K562 (cell line): Measurements from ENCODE around the gene PSPC1. TPM values are rescaled to one million over a fixed set of nuclear protein-coding genes. Genes with fewer than 3 reads are reported as not detected.

Source experiments
- ATAC-seq: fragments of 200-7000 bp; cut with Tn5 transposase; 3 replicates; pipeline ENCODE4 v1.9.1; 2020; ENCODE audit warnings: moderate library complexity
- BruUV-seq: library from RNA; stranded (reverse); fragments of 400-500 nt; replicated peaks from 2 replicates; lab custom pipeline; 2021; lab: Mats Ljungman, UMichigan
- CTCF ChIA-PET: fragments of 300-600 bp; formaldehyde crosslinking; extraction: SDS; loops from one replicate; lab custom pipeline; 2021; ENCODE audit warnings: low intra/inter-chr PET ratio; lab: Yijun Ruan, JAX
- POLR2A ChIA-PET: fragments of 300-600, 350-650 bp; sonication (Branson Sonifier 250); formaldehyde crosslinking; extraction: SDS; loops from one replicate; lab custom pipeline; 2021; ENCODE audit warnings: antibody characterized with exemption, inconsistent platforms; lab: Yijun Ruan, JAX
- DNase-seq, 4 experiments: peaks; one replicate each; pipeline versions ENCODE4 v3.0.0 to v3.0.0-alpha.2; 2011 to 2018; ENCODE audit warnings: low spot score in 3 of 4, mixed read lengths in 3 of 4; ENCODE audit errors: extremely low read depth in 1 of 4
- FAIRE-seq: peaks from 2 replicates; lab custom pipeline; 2011; peaks lifted over from hg19 to GRCh38; lab: Jason Lieb, UNC
- H2AFZ ChIP-seq: 2 replicates; pipeline ENCODE4 v1.6.0; 2011; ENCODE audit warnings: low read depth, low read length, control low read depth, inconsistent platforms
- H3K27ac ChIP-seq: fragments of 200-600 bp; 3 replicates; pipeline ENCODE4 v1.8.0; 2011; ENCODE audit warnings: low read depth, mild to moderate bottlenecking, control low read depth, inconsistent platforms, low read length, moderate library complexity, mixed read lengths; ENCODE audit errors: extremely low read depth
- H3K27me3 ChIP-seq, 2 experiments: fragments of 300-600 bp in 1 of 2; 2 replicates in 1 of 2; 3 replicates in 1 of 2; pipeline versions ENCODE4 v1.6.0 to v1.8.0; 2011; ENCODE audit warnings: inconsistent platforms in 2 of 2, low read length in 2 of 2, mild to moderate bottlenecking in 1 of 2, mixed read lengths in 1 of 2, moderate library complexity in 1 of 2; ENCODE audit not compliant: control insufficient read depth in 2 of 2, insufficient read depth in 2 of 2
- H3K36me3 ChIP-seq: fragments of 300-600 bp; 3 replicates; pipeline ENCODE4 v1.8.0; 2011; ENCODE audit warnings: mild to moderate bottlenecking, low read length, inconsistent platforms; ENCODE audit not compliant: control insufficient read depth, insufficient read depth
- H3K4me1 ChIP-seq, 2 experiments: fragments of 200-600 bp in 1 of 2; replicated peaks in 1 of 2; 2 replicates in 1 of 2; 3 replicates in 1 of 2; pipeline versions ENCODE4 v1.5.1 to v1.8.0; 2011; ENCODE audit warnings: inconsistent platforms in 2 of 2, low read length in 2 of 2, mild to moderate bottlenecking in 1 of 2, mixed read lengths in 1 of 2, moderate library complexity in 1 of 2; ENCODE audit not compliant: control insufficient read depth in 2 of 2, insufficient read depth in 2 of 2
- H3K4me2 ChIP-seq: 2 replicates; pipeline ENCODE4 v1.6.1; 2011; ENCODE audit warnings: low read length, control low read depth, inconsistent platforms, mixed read lengths; ENCODE audit not compliant: insufficient read depth
- H3K4me3 ChIP-seq: fragments of 200-600 bp; sonication (generic), shearing (Covaris generic); 2 replicates; pipeline ENCODE4 v1.5.1; 2016; ENCODE audit warnings: control low read depth, inconsistent platforms
- H3K79me2 ChIP-seq: fragments of 200-600 bp; 3 replicates; pipeline ENCODE4 v1.8.0; 2011; ENCODE audit warnings: low read length, inconsistent platforms; ENCODE audit not compliant: control insufficient read depth, insufficient read depth
- H3K9ac ChIP-seq, 2 experiments: 2 replicates each; pipeline versions ENCODE4 v1.6.0 to v1.6.1; 2011; ENCODE audit warnings: low read depth in 2 of 2, low read length in 2 of 2, control low read depth in 1 of 2, inconsistent platforms in 1 of 2, mild to moderate bottlenecking in 1 of 2, mixed read lengths in 1 of 2; ENCODE audit not compliant: insufficient read depth in 1 of 2
- H3K9me1 ChIP-seq: one replicate; pipeline ENCODE4 v1.6.0; 2011; ENCODE audit warnings: inconsistent platforms, mild to moderate bottlenecking, low read length, moderate library complexity; ENCODE audit not compliant: control insufficient read depth, insufficient read depth
- H3K9me3 ChIP-seq: replicated peaks from 2 replicates; pipeline ENCODE4 v1.5.1; 2011; ENCODE audit warnings: low read depth, low read length, inconsistent platforms; ENCODE audit not compliant: control insufficient read depth, insufficient read depth
- H4K20me1 ChIP-seq: replicated peaks from 2 replicates; pipeline ENCODE4 v1.6.1; 2011; ENCODE audit warnings: low read length, inconsistent platforms, mixed read lengths; ENCODE audit not compliant: control insufficient read depth, insufficient read depth
- MCM3 ChIP-seq: fragments of 450-650 bp; IDR thresholded peaks from 2 replicates; pipeline ENCODE4 v1.6.1; 2016
- MEIS2 ChIP-seq: fragments of 450-650 bp; IDR thresholded peaks from 2 replicates; pipeline ENCODE4 v1.6.1; 2014; ENCODE audit warnings: mild to moderate bottlenecking; ENCODE audit not compliant: partially characterized antibody
- NCOA6 ChIP-seq: fragments of 450-650 bp; IDR thresholded peaks from 2 replicates; pipeline ENCODE4 v1.6.1; 2017; ENCODE audit warnings: mild to moderate bottlenecking
- TSC22D4 ChIP-seq: fragments of 450-650 bp; IDR thresholded peaks from 2 replicates; pipeline ENCODE4 v1.6.1; 2016; ENCODE audit warnings: missing genetic modification characterization, missing biosample characterization, control low read depth
- ZFP36 ChIP-seq: fragments of 150-350 bp; IDR thresholded peaks from 2 replicates; pipeline ENCODE4 v1.6.1; 2018; ENCODE audit warnings: low read length, low read depth; ENCODE audit not compliant: partially characterized antibody
- ZNF507 ChIP-seq: conservative IDR thresholded peaks from 2 replicates; pipeline ENCODE4 v1.6.1; 2017; ENCODE audit warnings: missing genetic modification characterization, missing compliant biosample characterization
- WGBS: fragments of 100-300 bp; shearing (Covaris generic); methylation state at CpG from one replicate; pipeline ENCODE4 v1.1.6; 2016; ENCODE audit warnings: low coverage, mixed read lengths; ENCODE audit not compliant: insufficient coverage; ENCODE audit errors: missing lambda C conversion rate; 5-methylcytosine and 5-hydroxymethylcytosine counted together
- in situ Hi-C: fragments of 300-500 bp; cut with MboI; formaldehyde crosslinking; loops from 4 replicates; pipeline ENCODE4 v1.15.0; 2018; ENCODE audit warnings: inconsistent platforms, mixed read lengths
- intact Hi-C: fragments of 100-400 bp; cut with micrococcal nuclease; formaldehyde crosslinking; loops from 2 replicates; pipeline ENCODE4 v1.14.2; 2022
- polyA plus RNA-seq, 8 experiments: library from polyadenylated mRNA; depleted of rRNA in 4 of 8; stranded (reverse) in 5 of 8; unstranded in 3 of 8; fragments of >200 nt; fragmentation: Nextera tagmentation in 2 of 8; fragmentation: Illumina TruSeq in 1 of 8; extraction: Ambion mirVana in 2 of 8; extraction: Trizol in 1 of 8; gene quantifications; 2 replicates each; pipeline versions ENCODE4 v1.2.1 to v1.2.3, GENCODE V29; 2011 to 2014; ENCODE audit warnings: inconsistent platforms in 1 of 8, missing spikeins in 1 of 8
- total RNA-seq, 7 experiments: library from RNA; depleted of rRNA in 6 of 7; stranded (reverse); fragments of >200 nt in 6 of 7; fragmentation: Illumina TruSeq in 2 of 7; extraction: Trizol in 2 of 7; gene quantifications; 2 replicates each; pipeline versions ENCODE4 v1.2.1 to v1.2.3, GENCODE V29; 2011 to 2021; ENCODE audit warnings: low replicate concordance in 1 of 7
- TF ChIP-seq, protein P1 (sequence below): fragments of 250-450 bp; sonication (Bioruptor Pico); IDR thresholded peaks from 2 replicates; pipeline ENCODE4 v1.8.0; 2021; ENCODE audit warnings: mild to moderate bottlenecking, moderate library complexity
- TF ChIP-seq, protein P2 (sequence below): fragments of 450-650 bp; IDR thresholded peaks from 2 replicates; pipeline ENCODE4 v1.7.0; 2016; ENCODE audit warnings: borderline replicate concordance

PSPC1 gene
- total and polyA plus RNA-seq, 9 of the 15 experiments (the other 6 are each of a cell fraction or from before 2014, with no cell fraction given) = 8.6 to 60.4 (median 42.4) TPM

DNA sequence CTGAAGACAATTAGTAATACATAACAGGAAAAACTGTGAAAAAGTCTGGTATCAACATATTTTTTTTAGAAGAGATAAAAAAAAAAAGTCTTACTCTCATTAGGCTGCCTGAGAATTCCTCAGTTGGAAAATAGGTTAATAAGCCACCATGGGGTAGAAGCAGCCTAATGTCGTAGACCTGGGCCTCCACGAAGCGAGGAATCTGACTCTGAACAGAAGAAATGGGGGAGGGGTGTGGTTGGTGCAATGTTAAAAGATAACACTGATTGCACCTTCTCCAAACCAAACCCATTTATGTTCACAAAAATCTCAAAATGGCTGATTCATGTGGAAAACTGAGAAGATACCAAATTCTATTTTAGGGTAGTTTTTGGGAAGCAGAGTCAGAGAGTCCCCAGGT is 86.9 kb downstream of the PSPC1 start:
- no TSS peak for BruUV-seq
- TF ChIP-seq TSC22D4 (tag) (no peak), ZFP36 (no peak), NCOA6 (no peak), ZNF507 (no peak), MCM3 (no peak), MEIS2 (no peak)
- TF ChIP-seq, protein P1, sequence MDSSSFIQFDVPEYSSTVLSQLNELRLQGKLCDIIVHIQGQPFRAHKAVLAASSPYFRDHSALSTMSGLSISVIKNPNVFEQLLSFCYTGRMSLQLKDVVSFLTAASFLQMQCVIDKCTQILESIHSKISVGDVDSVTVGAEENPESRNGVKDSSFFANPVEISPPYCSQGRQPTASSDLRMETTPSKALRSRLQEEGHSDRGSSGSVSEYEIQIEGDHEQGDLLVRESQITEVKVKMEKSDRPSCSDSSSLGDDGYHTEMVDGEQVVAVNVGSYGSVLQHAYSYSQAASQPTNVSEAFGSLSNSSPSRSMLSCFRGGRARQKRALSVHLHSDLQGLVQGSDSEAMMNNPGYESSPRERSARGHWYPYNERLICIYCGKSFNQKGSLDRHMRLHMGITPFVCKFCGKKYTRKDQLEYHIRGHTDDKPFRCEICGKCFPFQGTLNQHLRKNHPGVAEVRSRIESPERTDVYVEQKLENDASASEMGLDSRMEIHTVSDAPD (CRISPR knock-in tag) = no peak
- TF ChIP-seq, protein P2, sequence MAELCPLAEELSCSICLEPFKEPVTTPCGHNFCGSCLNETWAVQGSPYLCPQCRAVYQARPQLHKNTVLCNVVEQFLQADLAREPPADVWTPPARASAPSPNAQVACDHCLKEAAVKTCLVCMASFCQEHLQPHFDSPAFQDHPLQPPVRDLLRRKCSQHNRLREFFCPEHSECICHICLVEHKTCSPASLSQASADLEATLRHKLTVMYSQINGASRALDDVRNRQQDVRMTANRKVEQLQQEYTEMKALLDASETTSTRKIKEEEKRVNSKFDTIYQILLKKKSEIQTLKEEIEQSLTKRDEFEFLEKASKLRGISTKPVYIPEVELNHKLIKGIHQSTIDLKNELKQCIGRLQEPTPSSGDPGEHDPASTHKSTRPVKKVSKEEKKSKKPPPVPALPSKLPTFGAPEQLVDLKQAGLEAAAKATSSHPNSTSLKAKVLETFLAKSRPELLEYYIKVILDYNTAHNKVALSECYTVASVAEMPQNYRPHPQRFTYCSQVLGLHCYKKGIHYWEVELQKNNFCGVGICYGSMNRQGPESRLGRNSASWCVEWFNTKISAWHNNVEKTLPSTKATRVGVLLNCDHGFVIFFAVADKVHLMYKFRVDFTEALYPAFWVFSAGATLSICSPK = no peak
- H3K9me1 ChIP-seq = no peaks in the 10 kb centered on the region
- no peak overlapping the region for H3K27ac ChIP-seq
- H3K27me3 ChIP-seq = no peaks in the 10 kb centered on the region
- intact Hi-C loops (no loop called here), in situ Hi-C loops (no loop called here)
- peaks cover 13% of the 10 kb centered on the region; the same call in 1 of the 3 replicates for H3K36me3 ChIP-seq
- no peaks in the 10 kb centered on the region for H4K20me1 ChIP-seq
- 34% methylated on average over 3 of the region's 3 CpGs for WGBS
- peaks cover 4% of the 10 kb centered on the region; the same call in 1 of the 3 replicates for H3K79me2 ChIP-seq
- no peak overlapping the region for H3K4me2 ChIP-seq
- H2AFZ ChIP-seq = no peak overlapping the region
- H3K4me1 ChIP-seq = no peaks in the 10 kb centered on the region; a peak in 1 of 5 replicates
- no peak for DNase-seq
- FAIRE-seq = no peak
- H3K4me3 ChIP-seq = no peak overlapping the region
- POLR2A ChIA-PET = no interaction called here
- CTCF ChIA-PET = no interaction called here
- H3K9ac ChIP-seq = no peak overlapping the region
- H3K9me3 ChIP-seq = no peaks in the 10 kb centered on the region
- ATAC-seq = no peak; the same call in 2 of the 3 replicates
